ENCODE measurements around the gene ANXA3.
A peak's percentile ranks its signal among the peaks of the same experiment; 100 is the strongest.

Gene ANXA3

GRCh38 chr4:78645853-78646757 is 94.5 kb downstream of the ANXA3 start:
- peak; percentile 69 for DNase-seq (ENCODE audit: low read depth)

- DNase-seq (ENCODE audit: low read depth), result no peak
Observed at GRCh38 chr4:78647272-78647671, 95.7 kb downstream of the ANXA3 start.

GRCh38 chr4:78648640-78649363 is 97.2 kb downstream of the ANXA3 start:
- DNase-seq (ENCODE audit: low read depth), result no peak

- DNase-seq (ENCODE audit: low read depth), result no peak
Observed at GRCh38 chr4:78650106-78651024, 98.8 kb downstream of the ANXA3 start.

- no peak for DNase-seq (ENCODE audit: low read depth)
Observed at GRCh38 chr4:78651250-78651860, 99.8 kb downstream of the ANXA3 start.

GRCh38 chr4:78652282-78652876 is 100.8 kb downstream of the ANXA3 start:
- DNase-seq (ENCODE audit: low read depth), result no peak

- no peak for DNase-seq (ENCODE audit: low read depth)
Observed at GRCh38 chr4:78653655-78654054, 102.1 kb downstream of the ANXA3 start.

GRCh38 chr4:78654807-78655206 is 103.2 kb downstream of the ANXA3 start:
- DNase-seq (ENCODE audit: low read depth), result no peak

GRCh38 chr4:78656968-78657445 is 105.4 kb downstream of the ANXA3 start:
- DNase-seq (ENCODE audit: low read depth), result no peak

GRCh38 chr4:78659264-78659663 is 107.7 kb downstream of the ANXA3 start:
- no peak for DNase-seq (ENCODE audit: low read depth)

- DNase-seq (ENCODE audit: low read depth), result no peak
Observed at GRCh38 chr4:78659665-78660064, 108.1 kb downstream of the ANXA3 start.
